Measurements from ENCODE around the gene C1QTNF1.

C1QTNF1 gene

DNA sequence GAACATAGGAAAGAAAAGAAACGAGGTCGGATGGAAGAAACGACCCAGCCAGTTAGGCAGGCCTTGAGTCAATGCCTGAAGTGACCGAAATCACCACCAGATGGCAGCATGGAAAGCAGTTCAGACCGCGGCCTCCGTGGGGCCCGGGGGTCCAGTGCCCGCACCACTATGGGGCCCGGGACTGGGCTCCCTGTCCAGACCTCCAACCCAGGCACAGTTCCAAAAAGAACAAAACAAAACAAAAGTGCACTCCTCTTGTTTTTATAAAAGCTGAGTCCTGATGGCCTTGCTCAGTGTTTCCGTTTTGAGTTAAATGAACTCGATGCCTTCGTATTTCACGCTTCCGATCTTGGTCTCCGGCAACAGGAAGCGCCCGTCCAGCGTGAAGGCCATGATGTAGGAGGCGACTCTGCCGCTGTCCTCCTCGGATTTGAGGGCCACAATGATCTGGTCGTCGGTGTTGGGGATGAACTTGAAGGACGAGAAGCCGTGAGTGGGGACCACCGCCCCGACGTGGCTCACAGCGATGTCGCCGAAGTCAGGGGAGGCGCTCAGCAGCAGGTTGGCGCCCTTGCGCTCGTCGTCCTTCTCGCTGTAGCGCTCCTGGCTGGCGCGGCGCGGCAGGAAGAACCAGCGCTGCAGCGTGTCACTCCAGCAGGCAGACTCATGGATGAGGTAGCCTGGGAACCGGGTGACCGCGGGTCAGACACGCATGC lies 30.6 kb upstream of the C1QTNF1 start:
- peak; percentile 82 for DNase-seq

DNA sequence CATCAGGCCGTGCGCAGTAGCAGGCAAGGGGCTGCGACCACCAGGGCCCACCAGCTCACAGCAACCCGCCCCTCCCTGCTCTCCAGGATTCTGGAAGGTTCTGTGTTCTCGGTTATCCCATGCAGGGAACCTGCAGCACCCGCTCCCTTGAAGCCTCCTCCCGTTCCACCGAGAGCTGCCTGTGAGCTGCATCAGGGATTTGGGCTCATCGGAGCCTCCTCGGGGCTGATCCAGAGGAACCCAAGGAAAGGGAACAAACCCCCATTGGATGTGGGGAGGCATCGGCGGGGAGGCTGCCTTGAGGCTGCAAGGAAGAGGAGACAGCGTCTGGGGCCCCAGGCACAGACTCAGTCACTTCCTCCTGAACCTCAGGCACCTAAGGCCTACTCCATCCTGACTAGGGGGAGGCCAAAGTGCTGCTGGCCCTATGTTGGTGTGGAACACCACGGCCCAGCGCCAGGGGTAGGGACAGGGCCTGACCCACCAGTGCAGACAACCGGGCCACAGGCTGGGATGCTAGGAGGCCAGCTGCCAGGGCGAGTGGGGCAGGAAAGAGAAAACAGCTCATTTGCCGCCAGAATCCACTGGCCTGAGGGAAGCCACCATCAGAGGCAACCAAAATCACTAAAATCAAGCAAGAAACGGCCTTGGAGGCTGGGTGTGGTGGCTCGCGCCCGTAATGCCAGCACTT lies 29.8 kb upstream of the C1QTNF1 start:
- no peak for DNase-seq

DNA sequence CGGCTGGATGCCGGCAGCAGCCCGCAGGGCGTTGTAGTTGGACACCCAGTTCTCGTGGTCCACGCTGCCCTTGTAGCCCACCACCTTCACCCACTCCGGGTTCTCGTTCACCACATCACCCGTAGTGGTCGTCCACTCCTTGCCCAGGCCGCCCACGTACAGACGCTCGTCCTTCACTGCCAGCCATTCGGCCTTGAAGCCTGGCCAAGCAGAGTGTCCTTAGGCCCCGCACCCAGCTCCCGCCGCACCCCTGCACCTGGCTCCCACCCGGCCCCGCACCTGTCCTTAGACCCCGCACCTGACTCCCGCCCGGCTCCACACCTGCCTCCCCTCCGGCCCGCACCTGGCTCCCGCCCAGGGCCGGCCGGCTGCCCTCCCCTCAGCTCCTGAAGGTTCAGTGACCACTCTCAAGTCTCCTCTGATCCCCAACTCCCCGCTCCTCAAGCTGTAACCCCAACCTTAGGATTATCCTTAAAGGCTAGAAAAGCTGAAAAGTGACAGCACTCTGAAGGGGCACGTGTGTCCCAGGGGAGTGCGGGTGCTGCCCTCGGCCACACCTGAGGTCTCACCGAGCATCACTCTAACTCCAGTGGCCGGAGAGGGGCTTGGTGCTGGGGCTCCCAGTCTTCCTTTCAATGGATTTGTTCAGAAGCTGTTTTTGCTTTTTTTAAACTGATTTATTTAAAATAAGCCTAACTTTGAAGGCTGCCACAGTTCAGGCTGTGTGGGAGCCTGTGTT lies 28.8 kb upstream of the C1QTNF1 start:
- no peak for DNase-seq

DNA sequence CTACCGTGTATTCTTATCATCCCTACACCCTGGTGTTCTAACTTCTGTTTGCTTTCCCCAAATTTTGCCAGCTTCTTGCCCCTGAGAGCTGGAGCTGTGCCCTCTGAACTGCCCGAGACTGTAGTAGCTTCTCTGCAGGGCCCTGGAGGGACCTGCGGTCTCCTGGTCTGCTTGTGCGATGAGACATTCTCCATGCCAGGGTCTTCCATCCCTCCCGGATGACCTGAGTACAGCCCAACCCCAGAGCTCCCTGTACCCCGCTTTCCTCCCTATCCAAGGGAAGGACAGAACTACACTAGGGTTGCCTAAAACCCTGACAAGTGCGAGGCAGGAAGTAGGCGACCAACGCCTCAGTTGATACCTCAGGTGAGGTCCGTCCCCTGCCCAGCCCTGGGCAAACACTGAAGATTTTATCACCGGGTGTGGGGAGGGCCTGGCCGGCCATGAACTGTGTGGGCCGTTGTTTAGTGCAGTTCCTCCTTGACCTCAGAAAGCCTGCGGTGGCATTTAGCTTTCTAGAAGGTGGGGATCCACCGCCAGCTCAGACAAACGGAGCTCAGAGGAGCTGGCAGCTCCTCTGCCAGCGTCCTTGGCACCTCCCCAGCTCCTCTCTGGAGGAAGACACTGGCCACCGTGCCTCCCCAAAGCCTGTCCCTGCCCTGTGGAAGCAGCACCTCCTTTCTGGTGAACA lies 28.1 kb upstream of the C1QTNF1 start:
- DNase-seq, result no peak

DNA sequence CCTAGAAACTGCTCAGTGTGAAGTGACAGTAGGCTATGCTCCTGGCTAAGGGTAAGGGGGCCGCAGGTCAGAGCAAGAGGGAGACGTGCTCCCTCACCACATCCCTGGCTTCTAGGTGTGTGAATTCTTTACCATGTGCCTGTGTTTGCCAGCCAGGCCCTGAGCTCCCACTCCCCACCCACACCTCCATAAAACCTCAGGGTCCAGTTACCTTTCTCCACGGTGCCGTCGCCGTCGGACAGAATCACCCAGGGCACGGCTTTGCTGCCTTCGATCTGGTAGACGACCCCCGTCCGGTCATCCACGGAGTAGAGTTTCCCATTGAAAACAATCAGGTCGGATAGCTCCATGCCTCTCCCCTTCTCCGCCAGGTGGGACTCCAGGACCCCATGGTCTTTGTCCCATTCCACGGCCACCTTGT lies 27.2 kb upstream of the C1QTNF1 start:
- no peak for DNase-seq

DNA sequence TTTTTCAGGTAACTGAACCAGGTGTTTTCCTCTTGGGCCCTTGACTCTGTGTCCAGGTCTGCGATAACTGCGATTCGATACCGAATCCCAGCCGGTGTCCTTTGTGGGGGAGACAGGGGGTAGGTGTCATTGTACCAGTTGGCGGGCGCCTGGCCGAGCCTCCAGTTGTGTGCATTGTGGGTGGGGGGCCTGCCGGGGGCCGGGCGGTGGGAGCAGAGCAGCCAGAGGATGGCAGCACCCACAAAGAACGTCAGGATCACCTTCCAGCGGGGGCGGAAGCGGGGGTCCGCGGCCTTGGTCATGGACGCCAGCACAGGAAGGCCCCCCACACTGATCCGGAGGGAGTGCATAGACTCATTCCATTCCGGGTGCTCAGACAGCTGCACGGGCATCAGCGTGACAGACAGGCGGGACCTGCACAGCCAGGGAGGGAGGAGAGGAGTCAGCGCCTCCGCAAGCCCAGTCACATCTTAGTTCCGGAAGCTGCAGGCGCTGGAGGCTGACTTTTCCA lies 26.7 kb upstream of the C1QTNF1 start:
- no peak for DNase-seq

DNA sequence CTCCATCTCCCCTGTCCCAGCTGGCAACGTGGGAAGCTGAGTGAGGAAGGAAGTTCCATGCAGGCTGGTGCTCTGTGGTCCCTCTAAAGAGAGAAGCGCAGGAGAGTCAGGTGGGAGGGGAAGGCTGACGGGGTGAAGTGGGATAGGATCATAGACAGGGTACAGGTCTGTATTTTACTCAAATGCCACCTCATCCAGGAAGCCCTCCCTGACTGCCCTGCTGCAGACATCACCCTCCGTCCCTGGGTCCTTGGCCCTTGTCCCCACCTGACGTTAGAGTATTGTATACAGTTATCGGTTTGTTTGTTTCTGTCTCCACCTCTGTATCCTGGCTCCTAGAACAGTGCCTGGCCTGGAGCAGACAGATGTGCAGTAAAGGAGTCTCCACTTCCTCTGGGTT lies 26.1 kb upstream of the C1QTNF1 start:
- no peak for DNase-seq

DNA sequence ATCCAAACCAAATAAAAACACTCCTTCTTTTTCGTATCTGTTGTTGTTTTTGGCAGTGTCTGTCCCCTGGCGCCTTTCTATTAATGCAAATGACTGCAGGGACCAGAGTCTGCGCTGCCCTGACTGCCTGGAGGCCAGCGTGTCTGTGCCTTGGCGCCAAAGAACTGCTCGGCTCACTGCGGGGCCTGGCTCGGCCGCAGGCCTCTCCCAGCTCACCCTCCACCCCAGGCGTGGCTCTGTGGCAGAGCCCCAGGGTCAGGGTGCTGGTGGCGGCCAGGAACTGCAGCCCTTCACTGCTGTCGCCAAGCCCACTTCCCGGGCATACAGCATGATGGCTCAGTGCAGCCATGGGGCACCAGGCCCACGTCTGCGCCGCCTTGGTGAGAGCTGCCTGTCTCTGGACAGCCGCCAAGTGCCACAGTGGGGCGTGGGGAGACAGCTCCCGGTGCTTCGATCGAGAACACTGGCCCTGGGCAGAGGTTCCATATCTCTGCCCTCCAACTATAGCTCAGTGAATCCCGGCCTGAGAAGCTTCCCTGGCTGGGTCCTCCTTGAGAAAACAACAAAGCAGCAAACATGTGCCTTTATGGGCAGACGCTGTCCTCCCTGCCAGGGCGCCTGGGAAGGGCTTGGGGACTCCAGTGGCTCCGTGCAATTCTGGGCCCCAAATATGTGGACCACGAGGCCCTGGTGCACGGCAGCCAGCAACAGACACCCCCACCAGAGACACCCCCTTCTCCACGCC lies 25.5 kb upstream of the C1QTNF1 start:
- DNase-seq, result no peak

DNA sequence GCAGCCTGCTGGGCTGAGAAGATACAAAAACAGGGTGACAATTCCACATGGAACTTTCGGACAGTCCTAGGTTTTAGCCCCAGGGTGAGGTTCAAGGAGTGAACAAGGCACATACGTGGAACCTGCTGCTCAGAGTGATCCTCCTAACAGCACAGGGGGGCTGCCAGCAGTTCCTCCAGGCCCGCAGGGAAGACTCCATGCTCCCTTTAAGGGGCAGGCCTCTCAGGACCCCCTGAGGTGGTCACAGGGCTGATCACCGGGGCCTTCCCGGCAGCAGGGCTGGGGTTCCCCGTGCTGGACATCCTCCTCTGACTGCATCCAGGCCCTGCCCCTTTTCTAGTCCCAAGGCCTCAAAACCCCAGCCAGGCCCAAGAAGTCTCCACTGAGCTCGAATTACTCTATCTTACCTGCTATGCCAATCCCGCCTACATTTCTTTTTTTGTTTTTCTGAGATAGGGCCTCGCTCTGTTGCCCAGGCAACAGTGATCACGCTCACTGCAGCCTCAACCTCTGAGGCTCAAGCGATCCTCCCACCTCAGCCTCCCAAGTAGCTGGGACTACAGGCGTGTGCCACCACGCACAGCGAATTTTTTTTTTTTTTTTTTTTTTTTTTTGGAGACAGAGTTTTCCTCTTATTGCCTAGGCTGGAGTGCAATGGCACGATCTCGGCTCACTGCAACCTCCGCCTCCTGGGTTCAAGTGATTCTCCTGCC lies 24.8 kb upstream of the C1QTNF1 start:
- no peak for DNase-seq

DNA sequence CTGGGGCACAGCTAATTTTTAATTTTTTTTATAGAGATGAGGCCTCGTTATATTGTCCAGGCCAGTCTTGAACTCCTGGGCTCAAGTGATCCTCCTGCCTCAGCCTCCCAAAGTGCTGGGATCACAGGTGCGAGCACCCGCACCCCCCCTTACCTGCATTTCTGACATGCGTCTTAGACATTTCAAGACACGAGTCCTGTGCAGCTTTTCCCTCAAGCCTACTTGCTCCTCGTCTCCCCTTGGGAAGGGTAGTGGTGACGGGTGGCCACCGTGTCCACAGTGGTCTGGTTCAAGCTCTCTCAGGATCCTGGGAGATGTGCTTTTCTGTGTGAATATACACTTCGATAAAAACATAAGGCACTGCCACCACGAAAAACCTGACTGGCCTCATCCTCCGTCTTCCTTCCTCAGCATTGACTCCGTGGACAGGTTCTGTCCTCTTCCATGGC lies 24.0 kb upstream of the C1QTNF1 start:
- DNase-seq, result no peak

DNA sequence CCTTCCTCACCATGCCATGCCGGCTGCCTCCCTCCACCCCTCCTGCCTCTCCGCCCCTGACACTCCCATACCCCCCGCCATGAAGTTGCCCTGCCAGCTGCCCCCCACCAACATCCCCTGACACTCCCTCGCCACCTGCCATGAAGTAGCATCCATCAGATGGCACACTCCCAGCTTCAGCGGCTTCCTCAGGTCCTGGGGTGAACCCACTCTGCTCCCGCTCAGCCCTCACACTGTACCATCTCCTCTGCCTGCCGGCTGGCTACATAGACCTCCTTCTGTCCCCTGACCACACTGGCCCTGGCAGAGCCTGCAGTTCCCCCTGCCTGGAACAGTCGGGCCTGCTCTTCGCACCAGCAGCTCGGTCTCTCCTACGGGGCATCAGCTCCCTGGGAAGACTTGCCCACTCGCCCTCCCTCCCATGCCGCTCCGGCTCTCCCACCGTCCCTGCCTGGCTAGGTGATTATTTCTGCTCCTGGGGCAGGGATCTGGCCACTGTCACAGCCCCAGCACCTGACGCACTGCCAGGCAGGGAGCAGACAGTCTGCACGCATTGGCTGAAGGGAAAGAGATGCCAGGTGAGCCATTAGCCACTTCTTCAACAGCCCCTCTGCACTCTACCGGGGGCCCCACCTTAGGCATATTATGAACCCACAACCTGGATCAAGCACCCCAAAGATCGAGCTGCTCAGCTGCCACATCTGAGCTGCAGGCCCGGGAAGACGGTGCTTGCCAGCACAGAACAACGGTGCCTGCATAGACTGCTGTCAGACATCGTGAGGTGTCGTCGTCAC lies 23.4 kb upstream of the C1QTNF1 start:
- no peak for DNase-seq

DNA sequence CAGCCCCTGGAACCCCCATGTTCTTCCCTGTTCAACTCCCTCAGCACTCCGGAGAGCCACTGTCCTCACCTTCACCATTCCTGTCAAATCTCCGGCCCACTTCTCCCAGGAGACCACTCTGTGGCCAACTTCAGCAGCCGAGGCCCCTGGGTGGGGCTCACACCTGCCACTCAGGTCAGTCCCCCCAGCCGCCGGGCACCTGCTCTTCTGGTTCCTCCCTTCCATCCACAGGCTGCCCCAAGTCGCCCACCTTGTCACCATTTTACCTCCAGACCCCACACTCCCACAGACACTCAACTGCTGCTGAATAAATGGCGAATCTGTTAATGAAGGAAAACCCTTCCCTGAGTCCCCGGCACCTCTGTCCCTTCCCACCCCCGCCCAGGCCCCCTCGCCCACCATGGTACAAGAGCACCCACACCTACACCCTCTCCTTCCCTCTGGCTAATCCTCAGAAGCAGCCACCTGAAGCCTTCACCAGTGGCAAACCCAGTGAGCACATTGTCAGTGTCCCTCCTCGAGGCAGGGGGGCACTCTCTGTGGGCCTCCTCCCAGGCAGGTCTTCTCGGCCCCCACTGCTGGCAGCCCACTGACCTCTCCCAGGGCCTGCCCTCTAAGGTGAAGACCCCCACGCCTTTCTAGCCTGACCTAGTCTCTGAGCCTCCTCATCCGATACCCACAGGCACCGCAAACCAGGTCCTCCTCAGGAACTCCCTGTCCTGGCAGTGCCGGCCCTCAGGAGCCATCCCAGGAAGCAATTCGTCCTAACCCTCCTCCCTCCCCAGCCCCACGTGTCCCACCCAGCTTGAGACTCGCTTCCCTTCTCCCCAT lies 22.6 kb upstream of the C1QTNF1 start:
- no peak for DNase-seq

DNA sequence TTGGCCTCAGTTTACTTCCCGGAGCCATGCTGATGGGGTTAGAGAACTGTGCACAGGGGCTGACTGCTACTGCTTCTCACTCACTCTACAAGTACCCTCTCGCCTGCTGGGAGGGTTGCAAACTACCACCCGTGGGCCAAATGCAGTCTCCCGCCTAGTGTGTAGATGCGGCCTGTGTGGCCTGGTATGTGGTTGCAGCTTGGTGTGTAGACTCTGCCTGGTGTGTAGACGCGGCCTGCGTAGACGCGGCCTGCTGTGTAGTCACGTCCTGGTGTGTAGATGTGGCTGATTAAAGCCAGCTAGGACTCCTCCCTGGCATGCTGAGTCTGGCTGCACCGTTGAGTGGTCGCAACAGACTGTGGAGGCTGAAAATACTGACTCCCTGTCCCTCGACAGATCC lies 21.7 kb upstream of the C1QTNF1 start:
- DNase-seq, result no peak

DNA sequence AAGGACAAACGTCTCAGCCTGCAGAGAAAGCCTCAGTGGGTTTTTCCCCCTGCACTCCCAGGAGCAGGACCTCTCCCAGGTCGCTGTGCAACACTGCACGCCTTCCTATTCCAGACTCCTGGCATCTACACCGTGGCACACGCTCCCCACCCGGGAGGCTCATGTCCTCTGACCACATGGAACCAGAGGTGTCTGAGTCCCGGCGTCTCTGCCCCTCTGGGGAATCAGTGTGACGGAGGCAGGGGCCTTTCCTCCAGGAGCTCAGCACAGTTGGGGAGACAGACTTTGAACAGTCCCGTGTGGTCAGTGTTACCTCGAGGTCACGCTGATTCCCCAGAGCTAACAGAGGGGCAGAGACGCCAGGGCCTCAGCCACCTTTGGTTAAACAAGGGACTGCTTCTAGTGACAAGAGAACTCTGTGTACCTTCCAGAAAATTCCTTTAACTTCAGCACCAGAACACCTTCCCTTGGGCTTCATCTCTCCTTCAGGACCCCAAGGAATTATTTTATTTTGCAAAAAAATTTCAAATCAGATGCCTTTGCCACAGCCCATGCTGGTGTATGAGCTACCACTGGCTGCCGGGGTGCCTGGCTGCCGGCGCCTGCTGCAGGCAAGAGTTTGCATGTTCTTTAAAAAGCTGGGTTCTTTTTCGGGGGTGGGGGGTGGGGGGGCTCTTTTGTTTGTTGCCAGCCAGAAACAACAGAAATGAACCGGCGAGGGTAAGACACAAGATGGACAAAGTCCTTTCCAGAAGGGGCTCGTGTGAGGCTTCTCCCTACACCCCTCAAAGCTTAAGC lies 21.0 kb upstream of the C1QTNF1 start:
- DNase-seq, result no peak

DNA sequence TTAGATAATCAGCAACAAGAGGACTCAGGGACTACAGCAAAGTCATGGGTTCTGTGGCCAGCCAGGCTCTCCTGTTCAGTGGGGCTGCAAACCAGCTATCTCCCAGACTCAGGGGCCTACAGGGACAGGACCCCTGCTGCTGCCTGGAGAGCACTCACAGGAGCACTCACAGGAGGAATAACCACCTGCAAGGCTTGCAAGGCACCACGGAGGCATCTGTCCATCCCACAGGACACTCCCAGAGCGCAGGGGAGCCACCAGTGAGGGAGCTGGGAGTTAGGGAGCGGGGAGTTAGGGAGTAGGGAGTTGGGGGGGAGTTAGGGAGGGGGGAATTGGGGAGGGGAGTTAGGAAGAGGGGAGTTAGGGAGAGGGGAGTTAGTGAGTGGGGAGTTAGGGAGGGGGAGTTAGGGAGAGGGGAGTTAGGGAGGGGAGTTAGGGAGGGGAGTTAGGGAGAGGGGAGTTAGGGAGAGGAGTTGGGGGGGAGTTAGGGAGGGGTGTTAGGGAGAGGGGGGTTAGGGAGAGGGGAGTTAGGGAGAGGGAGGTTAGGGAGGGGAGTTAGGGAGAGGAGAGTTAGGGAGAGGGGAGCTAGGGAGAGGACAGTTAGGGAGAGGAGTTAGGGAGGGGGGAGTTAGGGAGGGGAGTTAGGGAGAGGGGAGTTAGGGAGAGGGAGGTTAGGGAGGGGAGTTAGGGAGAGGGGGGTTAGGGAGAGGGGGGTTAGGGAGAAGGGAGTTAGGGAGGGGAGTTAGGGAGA lies 20.1 kb upstream of the C1QTNF1 start:
- DNase-seq, result no peak

DNA sequence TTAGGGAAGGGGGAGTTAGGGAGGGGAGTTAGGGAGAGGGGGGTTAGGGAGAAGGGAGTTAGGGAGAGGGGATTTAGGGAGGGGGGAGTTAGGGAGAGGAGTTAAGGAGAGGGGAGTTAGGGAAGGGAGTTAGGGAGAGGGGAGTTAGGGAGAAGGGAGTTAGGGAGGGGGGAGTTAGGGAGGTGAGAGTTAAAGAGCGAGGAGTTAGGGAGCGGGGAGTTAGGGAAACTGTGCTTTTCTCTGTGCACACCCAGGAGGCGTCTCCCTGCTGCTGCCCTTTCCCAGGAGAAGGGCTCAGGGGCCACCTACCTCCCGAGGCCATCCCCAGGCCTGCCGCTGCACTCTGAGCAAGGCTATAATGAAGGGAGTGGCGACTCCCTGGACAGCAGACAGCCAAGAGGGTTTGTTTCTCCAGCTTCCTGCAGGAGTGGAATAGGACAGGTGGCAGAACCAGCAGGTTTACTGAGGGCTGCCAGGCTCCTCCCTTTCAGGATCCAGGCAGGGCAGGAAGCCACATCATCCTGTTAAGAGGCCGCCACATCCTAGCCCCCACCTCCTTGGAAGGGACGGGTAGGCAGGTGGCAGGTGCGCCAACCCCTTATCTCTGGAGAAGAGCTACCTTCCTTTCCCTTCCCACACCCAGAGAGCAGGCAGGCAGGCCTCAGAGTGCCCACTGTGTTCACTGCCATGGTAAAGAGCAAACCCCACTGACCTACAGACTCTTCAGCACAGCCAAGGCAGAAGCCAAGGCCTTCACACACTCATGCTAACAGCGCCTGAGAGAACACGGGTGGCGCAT lies 18.7 kb upstream of the C1QTNF1 start:
- DNase-seq, result no peak

DNA sequence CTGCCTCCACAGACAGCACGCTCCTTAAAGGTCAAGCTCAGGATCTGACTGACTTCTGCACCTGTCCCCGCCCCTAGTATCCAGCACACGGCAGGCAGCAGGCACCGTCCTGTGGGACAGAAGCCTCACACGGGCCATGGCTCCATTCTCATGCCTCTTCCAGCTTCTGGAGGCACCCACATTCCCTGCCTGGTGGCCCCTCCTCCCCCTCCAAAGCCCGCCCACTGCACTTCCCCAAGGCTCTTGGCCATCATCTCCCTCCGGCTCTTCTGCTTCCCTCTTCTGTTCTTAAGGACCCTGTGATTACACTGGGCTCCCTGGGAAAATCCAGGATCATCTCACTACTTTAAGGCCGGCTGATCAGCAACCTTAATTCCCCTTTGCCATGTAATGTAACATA lies 17.9 kb upstream of the C1QTNF1 start:
- no peak for DNase-seq
